IPS DF 6.9 (cell line): ENCODE results near the gene RBM6.

Source experiments
- DNase-seq: peaks from one replicate; pipeline ENCODE4 v3.0.0-alpha.2; 2013; ENCODE audit warnings: low read depth, low spot score
- H3K27ac ChIP-seq: one replicate; pipeline ENCODE4 v1.5.1; 2013; ENCODE audit warnings: low read length, control low read depth
- H3K27me3 ChIP-seq: 2 replicates; pipeline ENCODE4 v1.6.1; 2013; ENCODE audit warnings: mild to moderate bottlenecking, low read length; ENCODE audit not compliant: control insufficient read depth, insufficient read depth
- H3K36me3 ChIP-seq: 2 replicates; pipeline ENCODE4 v1.6.1; 2013; ENCODE audit warnings: low read length; ENCODE audit not compliant: control insufficient read depth, insufficient read depth
- H3K4me1 ChIP-seq: 2 replicates; pipeline ENCODE4 v1.6.1; 2013; ENCODE audit warnings: low read length; ENCODE audit not compliant: control insufficient read depth, insufficient read depth
- H3K4me3 ChIP-seq: 2 replicates; pipeline ENCODE4 v1.5.1; 2013; ENCODE audit warnings: mild to moderate bottlenecking, low read length
- H3K9me3 ChIP-seq: 2 replicates; pipeline ENCODE4 v1.6.1; 2013; ENCODE audit warnings: low read length, inconsistent platforms; ENCODE audit not compliant: control insufficient read depth, insufficient read depth
- WGBS: extraction: QIAGEN DNeasy Blood & Tissue Kit; methylation state at CpG from one replicate; pipeline ENCODE4 v1.1.7; 2013; ENCODE audit warnings: mixed read lengths, missing lambda C conversion rate; ENCODE audit not compliant: insufficient read length, insufficient coverage; 5-methylcytosine and 5-hydroxymethylcytosine counted together

Gene RBM6

DNA sequence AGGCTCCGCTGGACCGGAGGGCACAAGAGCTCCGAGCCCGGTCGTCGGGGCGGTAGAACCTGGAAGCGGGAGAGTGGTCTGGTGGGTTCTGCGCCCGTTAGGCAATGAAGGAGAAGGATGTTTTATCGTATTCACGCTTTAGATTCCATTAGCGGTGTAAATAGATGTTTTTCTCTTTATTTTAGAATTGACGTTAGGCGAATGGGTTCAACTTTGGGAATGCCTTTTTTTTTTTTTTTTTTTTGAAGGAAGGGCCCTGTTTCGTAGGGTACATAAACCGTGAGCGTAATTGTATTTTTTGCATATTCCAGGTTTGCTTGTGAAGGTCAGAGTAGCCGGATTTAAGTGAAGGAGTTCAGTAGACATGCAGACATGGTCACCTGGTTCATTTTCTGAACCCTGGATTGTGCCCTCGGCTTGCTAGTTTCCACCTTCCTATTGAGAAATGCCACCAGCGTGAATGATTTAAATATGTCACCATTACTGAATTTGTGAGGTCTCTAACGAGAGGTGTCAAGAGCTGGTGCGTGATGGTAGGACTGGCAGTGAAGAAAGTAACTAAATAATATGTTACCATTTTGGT, 808 bp downstream of the RBM6 start:
- Histone ChIP-seq H3K36me3 (no peaks in the 10 kb centered on the region), H3K27me3 (no peaks in the 10 kb centered on the region), H3K4me3 (peak overlapping the region; percentile 83), H3K9me3 (no peaks in the 10 kb centered on the region), H3K4me1 (no peaks in the 10 kb centered on the region), H3K27ac (no peak overlapping the region)
- no CpG with 5 or more reads among the region's 23 CpGs for WGBS
- no peak for DNase-seq

- no peaks in the 10 kb centered on the region for H3K36me3 ChIP-seq
- H3K4me3 ChIP-seq: no peak overlapping the region
- DNase-seq: no peak
- H3K4me1 ChIP-seq: no peaks in the 10 kb centered on the region
- no peaks in the 10 kb centered on the region for H3K9me3 ChIP-seq
- no peak overlapping the region for H3K27ac ChIP-seq
- no CpG with 5 or more reads among the region's 2 CpGs for WGBS
- H3K27me3 ChIP-seq: no peaks in the 10 kb centered on the region
Observed at GRCh38 chr3:49942651-49943050, 2.7 kb downstream of the RBM6 start.

DNA sequence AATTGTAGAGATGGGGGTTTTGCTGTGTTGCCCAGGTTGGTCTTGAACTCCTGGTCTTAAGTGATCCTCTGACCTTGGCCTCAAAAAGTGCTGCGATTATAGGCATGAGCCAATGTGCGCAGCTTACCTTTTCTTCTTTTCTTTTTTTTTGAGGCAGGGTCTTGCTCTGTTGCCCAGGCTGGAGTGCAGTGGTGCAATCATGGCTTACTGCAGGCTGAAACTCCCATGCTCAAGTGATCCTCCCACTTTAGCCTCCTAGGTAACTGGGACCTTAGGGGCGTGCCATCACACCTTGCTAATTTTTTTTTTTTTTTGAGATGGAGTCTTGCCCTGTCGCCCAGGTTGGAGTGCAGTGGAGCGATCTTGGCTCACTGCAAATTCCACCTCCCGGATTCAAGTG, 13.0 kb downstream of the RBM6 start:
- Histone ChIP-seq H3K9me3 (no peaks in the 10 kb centered on the region), H3K4me1 (no peaks in the 10 kb centered on the region), H3K4me3 (no peak overlapping the region), H3K27me3 (no peaks in the 10 kb centered on the region), H3K27ac (no peak overlapping the region), H3K36me3 (no peaks in the 10 kb centered on the region)
- WGBS: no CpG with 5 or more reads among the region's 6 CpGs
- no peak for DNase-seq

- Histone ChIP-seq H3K27ac (no peak overlapping the region), H3K9me3 (no peaks in the 10 kb centered on the region), H3K27me3 (no peaks in the 10 kb centered on the region), H3K4me1 (no peaks in the 10 kb centered on the region), H3K4me3 (no peak overlapping the region), H3K36me3 (no peaks in the 10 kb centered on the region)
- WGBS: no CpG with 5 or more reads among the region's 3 CpGs
- DNase-seq: no peak
Observed at GRCh38 chr3:49955636-49956035, 15.7 kb downstream of the RBM6 start.

DNA sequence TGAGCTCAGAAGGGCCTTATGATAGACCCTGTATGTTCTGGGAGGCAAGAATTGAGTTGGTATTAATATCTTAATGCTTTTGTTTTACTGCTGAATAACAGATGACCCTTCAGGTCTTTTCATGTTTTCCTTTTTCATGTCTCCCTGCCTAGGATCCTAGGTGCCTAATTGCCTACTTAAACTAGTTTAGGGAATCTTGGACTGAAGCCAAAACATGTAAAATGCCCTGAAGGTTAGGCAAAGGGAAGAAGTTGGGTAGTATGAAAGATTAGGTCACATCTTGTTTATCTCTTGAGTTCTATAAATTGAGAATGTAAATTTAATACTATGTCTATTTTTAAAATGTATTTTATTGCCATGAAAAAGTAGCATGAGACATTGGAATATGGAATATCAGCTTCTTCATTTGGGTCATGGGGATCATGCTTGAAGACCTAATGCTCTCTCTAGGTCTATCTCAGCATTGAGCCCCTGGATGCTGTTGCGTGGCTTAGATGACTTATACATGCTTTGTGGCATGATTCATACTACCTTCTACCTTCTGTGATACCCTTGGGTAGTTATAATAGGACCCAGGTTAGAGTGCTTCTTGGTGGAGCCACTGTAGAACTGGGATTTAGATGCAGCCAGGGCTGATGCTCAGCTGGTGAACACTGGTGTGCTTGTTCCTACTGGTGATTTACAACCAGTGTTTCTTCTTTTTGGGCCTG, 26.4 kb downstream of the RBM6 start:
- Histone ChIP-seq H3K27me3 (no peaks in the 10 kb centered on the region), H3K9me3 (no peaks in the 10 kb centered on the region), H3K27ac (no peak overlapping the region), H3K4me1 (no peaks in the 10 kb centered on the region), H3K36me3 (no peaks in the 10 kb centered on the region), H3K4me3 (no peak overlapping the region)
- WGBS: no CpG with 5 or more reads among the region's 1 CpG
- no peak for DNase-seq

GRCh38 chr3:49967291-49967690, 27.3 kb downstream of the RBM6 start:
- Histone ChIP-seq H3K27ac (no peak overlapping the region), H3K36me3 (no peaks in the 10 kb centered on the region), H3K27me3 (no peaks in the 10 kb centered on the region), H3K4me1 (no peaks in the 10 kb centered on the region), H3K4me3 (no peak overlapping the region), H3K9me3 (no peaks in the 10 kb centered on the region)
- WGBS: no CpG with 5 or more reads among the region's 6 CpGs
- no peak for DNase-seq

GRCh38 chr3:49968346-49968745, 28.4 kb downstream of the RBM6 start:
- no peak for DNase-seq
- no peak overlapping the region for H3K27ac ChIP-seq
- no peaks in the 10 kb centered on the region for H3K27me3 ChIP-seq
- H3K36me3 ChIP-seq: no peaks in the 10 kb centered on the region; the same call in 1 of the 2 replicates
- H3K4me1 ChIP-seq: no peaks in the 10 kb centered on the region
- H3K4me3 ChIP-seq: no peak overlapping the region
- no CpG with 5 or more reads among the region's 8 CpGs for WGBS
- H3K9me3 ChIP-seq: no peaks in the 10 kb centered on the region

DNA sequence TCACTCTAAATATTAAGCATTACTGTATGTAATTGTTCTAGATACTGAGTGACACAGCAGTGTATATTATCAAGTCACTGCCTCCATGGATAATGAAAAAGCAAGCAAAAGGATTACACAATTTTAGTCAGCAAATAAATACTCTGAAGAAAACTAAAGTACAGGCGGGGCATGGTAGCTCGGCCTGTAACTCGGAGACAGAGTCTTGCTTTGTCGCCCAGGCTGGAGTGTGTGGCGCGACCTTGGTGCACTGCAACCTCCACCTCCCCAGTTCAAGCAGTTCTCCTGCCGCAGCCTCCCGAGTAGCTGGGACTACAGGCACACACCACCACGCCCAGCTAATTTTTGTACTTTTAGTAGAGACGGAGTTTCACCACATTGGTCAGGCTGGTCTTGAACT, 32.7 kb downstream of the RBM6 start:
- WGBS: no CpG with 5 or more reads among the region's 10 CpGs

DNA sequence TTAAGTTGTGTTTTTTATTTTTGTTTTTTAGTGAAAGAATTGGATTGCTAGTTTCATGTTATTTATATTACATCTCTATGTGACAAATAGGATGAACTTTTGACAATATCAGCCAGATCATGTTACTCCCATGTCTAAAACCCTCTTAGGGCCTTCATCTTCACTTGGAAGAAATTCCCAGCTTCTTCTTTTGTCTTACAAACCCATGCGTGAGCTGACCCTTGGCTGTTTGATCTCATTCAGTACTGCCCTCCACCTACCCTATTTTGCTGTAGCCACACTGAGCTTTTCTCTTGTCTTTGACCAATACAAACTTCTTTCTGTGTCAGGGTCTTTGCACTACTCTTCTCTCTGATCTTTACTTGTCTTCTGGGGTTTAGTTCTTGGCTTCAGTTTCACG, 37.0 kb downstream of the RBM6 start:
- Histone ChIP-seq H3K27ac (no peak overlapping the region), H3K9me3 (no peaks in the 10 kb centered on the region), H3K4me3 (no peak overlapping the region), H3K4me1 (no peaks in the 10 kb centered on the region), H3K27me3 (no peaks in the 10 kb centered on the region), H3K36me3 (no peaks in the 10 kb centered on the region; the same call in 1 of the 2 replicates)
- DNase-seq: no peak
- no CpG with 5 or more reads among the region's 2 CpGs for WGBS

More for the DNA sequence above, 32.7 kb downstream of the RBM6 start:
- Histone ChIP-seq H3K9me3 (no peaks in the 10 kb centered on the region), H3K4me3 (no peak overlapping the region), H3K4me1 (no peaks in the 10 kb centered on the region), H3K27me3 (no peaks in the 10 kb centered on the region), H3K36me3 (no peaks in the 10 kb centered on the region; the same call in 1 of the 2 replicates), H3K27ac (no peak overlapping the region)
- no peak for DNase-seq

- no peaks in the 10 kb centered on the region for H3K27me3 ChIP-seq
- WGBS: 96% methylated on average over 10 of the region's 13 CpGs
- no peaks in the 10 kb centered on the region for H3K4me1 ChIP-seq
- no peak for DNase-seq
- H3K36me3 ChIP-seq: no peaks in the 10 kb centered on the region
- no peak overlapping the region for H3K4me3 ChIP-seq
- H3K27ac ChIP-seq: no peak overlapping the region
- H3K9me3 ChIP-seq: no peaks in the 10 kb centered on the region
Observed at GRCh38 chr3:49984394-49984793, 44.4 kb downstream of the RBM6 start.

- H3K36me3 ChIP-seq: no peaks in the 10 kb centered on the region
- no CpG with 5 or more reads among the region's 2 CpGs for WGBS
- no peak for DNase-seq
- no peak overlapping the region for H3K4me3 ChIP-seq
- H3K4me1 ChIP-seq: 0 out of 2 replicates have a peak, but pooled peaks cover 2% of the 10 kb centered on the region
- no peaks in the 10 kb centered on the region for H3K27me3 ChIP-seq
- no peak overlapping the region for H3K27ac ChIP-seq
- no peaks in the 10 kb centered on the region for H3K9me3 ChIP-seq
Observed at GRCh38 chr3:49992326-49992725, 52.4 kb downstream of the RBM6 start.
